ENCODE data around the gene BCO1.
"Not testable (repeated sequence)": the region's sequence is repeated elsewhere in the genome, so short reads cannot be mapped to it uniquely, and the experiment has no call there.

BCO1 gene

GRCh38 chr16:81238296-81239011, at the start of gene BCO1:
BCO1 (plus strand) TSS chr16:81238689; CDS start chr16:81238909, 220 bp downstream.
- peak; percentile 34 for DNase-seq (ENCODE audit: low read depth)

GRCh38 chr16:81189100-81189664, 49.3 kb upstream of the BCO1 start:
- peak; percentile 63 for DNase-seq (ENCODE audit: low read depth)

- peak; percentile 28 for DNase-seq (ENCODE audit: low read depth)
Measured at GRCh38 chr16:81190667-81191066, 47.8 kb upstream of the BCO1 start.

GRCh38 chr16:81195885-81196534, 42.5 kb upstream of the BCO1 start:
- no peak for DNase-seq (ENCODE audit: low read depth)

- DNase-seq (ENCODE audit: low read depth) = peak; percentile 22
Measured at GRCh38 chr16:81198635-81199034, 39.9 kb upstream of the BCO1 start.

- no peak for DNase-seq (ENCODE audit: low read depth)
Measured at GRCh38 chr16:81201267-81201666, 37.2 kb upstream of the BCO1 start.

- peak; percentile 53 for DNase-seq (ENCODE audit: low read depth)
Measured at GRCh38 chr16:81204798-81205680, 33.5 kb upstream of the BCO1 start.

GRCh38 chr16:81207076-81207475, 31.4 kb upstream of the BCO1 start:
- DNase-seq (ENCODE audit: low read depth) = no peak

GRCh38 chr16:81210807-81211206, 27.7 kb upstream of the BCO1 start:
- no peak for DNase-seq (ENCODE audit: low read depth)

- DNase-seq (ENCODE audit: low read depth) = no peak
Measured at GRCh38 chr16:81212830-81213465, 25.5 kb upstream of the BCO1 start.

GRCh38 chr16:81214745-81215166, 23.7 kb upstream of the BCO1 start:
- DNase-seq (ENCODE audit: low read depth) = no peak

GRCh38 chr16:81216114-81216513, 22.4 kb upstream of the BCO1 start:
- no peak for DNase-seq (ENCODE audit: low read depth)

- no peak for DNase-seq (ENCODE audit: low read depth)
Measured at GRCh38 chr16:81216706-81217105, 21.8 kb upstream of the BCO1 start.

GRCh38 chr16:81219151-81219550, 19.3 kb upstream of the BCO1 start:
- DNase-seq (ENCODE audit: low read depth) = no peak

- DNase-seq (ENCODE audit: low read depth) = no peak
Measured at GRCh38 chr16:81220349-81220748, 18.1 kb upstream of the BCO1 start.

GRCh38 chr16:81221731-81222130, 16.8 kb upstream of the BCO1 start:
- DNase-seq (ENCODE audit: low read depth) = no peak

- peak; percentile 9 for DNase-seq (ENCODE audit: low read depth)
Measured at GRCh38 chr16:81224824-81225223, 13.7 kb upstream of the BCO1 start.

GRCh38 chr16:81225697-81226096, 12.8 kb upstream of the BCO1 start:
- not testable (repeated sequence) for DNase-seq (ENCODE audit: low read depth)

- no peak for DNase-seq (ENCODE audit: low read depth)
Measured at GRCh38 chr16:81227785-81228184, 10.7 kb upstream of the BCO1 start.

GRCh38 chr16:81229811-81230210, 8.7 kb upstream of the BCO1 start:
- no peak for DNase-seq (ENCODE audit: low read depth)

GRCh38 chr16:81231014-81231413, 7.5 kb upstream of the BCO1 start:
- DNase-seq (ENCODE audit: low read depth) = no peak

All from fibroblast of gingiva (primary cell).